ENCODE data around the gene ZNF474. TPM values are rescaled to one million over a fixed set of nuclear protein-coding genes. Genes with fewer than 3 reads are reported as not detected.

ZNF474 gene
- total and polyA plus RNA-seq, 7 experiments from 2014 or later, result 0.24 TPM; not detected in 4

GRCh38 chr5:122177161-122177560 lies 47.8 kb downstream of the ZNF474 start:
- Histone ChIP-seq H3K27ac (ENCODE audit: low read depth, low read length) (no peak overlapping the region), H3K4me1 (ENCODE audit: control insufficient read depth in 2 of 2, insufficient read depth in 2 of 2, low read length in 2 of 2) (no peaks in the 10 kb centered on the region), H3K4me3 (ENCODE audit: low read length) (no peak overlapping the region), H3K36me3 (ENCODE audit: control insufficient read depth in 2 of 3, insufficient read depth in 3 of 3, low read length in 3 of 3) (no peaks in the 10 kb centered on the region), H3K27me3 (ENCODE audit: control insufficient read depth in 2 of 2, insufficient read depth in 2 of 2, low read length in 2 of 2) (no peaks in the 10 kb centered on the region), H3K9me3 (ENCODE audit: control insufficient read depth in 2 of 3, low read length in 3 of 3) (no peaks in the 10 kb centered on the region)
- intact Hi-C loops (cut with micrococcal nuclease), result no loop called here
- no peak overlapping the region for H3K27ac Mint-ChIP-seq
- ChIA-PET POLR2A (no interaction called here), CTCF (no interaction called here)
- H3K9me3 Mint-ChIP-seq, result peaks cover 0 to 7% (median 0%) of the 10 kb centered on the region in 11 donors
- H3K4me3 Mint-ChIP-seq, result no peak overlapping the region
- peaks cover 0 to 5% (median 4%) of the 10 kb centered on the region in 5 donors for H3K27me3 Mint-ChIP-seq
- H3K4me1 Mint-ChIP-seq, result peaks cover 0 to 3% (median 0%) of the 10 kb centered on the region in 7 donors
- DNase-seq, result no peak
- H3K36me3 Mint-ChIP-seq, result no peaks in the 10 kb centered on the region
- no peak for ATAC-seq

GRCh38 chr5:122179701-122180100 lies 50.4 kb downstream of the ZNF474 start:
- Mint-ChIP-seq H3K4me1 (no peaks in the 10 kb centered on the region), H3K27me3 (peaks cover 2 to 10% (median 9%) of the 10 kb centered on the region in 5 donors), H3K27ac (no peak overlapping the region), H3K36me3 (no peaks in the 10 kb centered on the region), H3K9me3 (peaks cover 0 to 7% (median 0%) of the 10 kb centered on the region in 11 donors), H3K4me3 (no peak overlapping the region)
- ChIA-PET CTCF (no interaction called here), POLR2A (no interaction called here)
- intact Hi-C loops (cut with micrococcal nuclease), result no loop called here
- H3K4me3 ChIP-seq (ENCODE audit: low read length), result no peak overlapping the region
- no peak overlapping the region for H3K27ac ChIP-seq (ENCODE audit: low read depth, low read length)
- H3K9me3 ChIP-seq (ENCODE audit: control insufficient read depth in 2 of 3, low read length in 3 of 3), result no peaks in the 10 kb centered on the region
- no peak for DNase-seq
- no peak for ATAC-seq
- no peaks in the 10 kb centered on the region for H3K27me3 ChIP-seq (ENCODE audit: control insufficient read depth in 2 of 2, insufficient read depth in 2 of 2, low read length in 2 of 2)
- H3K4me1 ChIP-seq (ENCODE audit: control insufficient read depth in 2 of 2, insufficient read depth in 2 of 2, low read length in 2 of 2), result no peaks in the 10 kb centered on the region
- no peaks in the 10 kb centered on the region for H3K36me3 ChIP-seq (ENCODE audit: control insufficient read depth in 2 of 3, insufficient read depth in 3 of 3, low read length in 3 of 3)

DNA sequence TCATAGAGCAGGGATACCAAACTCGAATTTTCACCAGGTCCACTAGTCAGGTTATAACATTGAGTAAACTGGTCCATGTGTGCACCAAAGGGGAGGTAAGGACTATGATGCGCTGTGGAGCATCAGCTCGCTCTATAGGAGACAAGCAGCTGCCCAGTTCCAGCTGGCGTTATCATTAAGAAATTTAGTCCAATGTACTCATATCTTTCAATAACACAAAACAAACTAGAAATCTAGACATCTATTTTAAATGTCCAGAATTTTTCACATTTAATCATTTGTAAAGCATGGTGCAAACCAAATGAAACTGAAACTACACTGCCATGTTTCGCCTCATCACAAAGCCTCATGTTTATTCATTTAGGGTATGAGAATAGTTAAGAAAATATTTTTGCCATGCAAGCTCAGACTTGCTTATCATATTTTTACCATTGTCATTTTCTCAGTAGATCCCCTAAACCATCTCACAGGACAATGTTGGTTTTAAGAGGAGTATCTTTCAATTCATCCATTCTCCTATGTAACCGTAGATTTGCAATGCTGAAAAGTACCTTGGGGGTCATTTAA lies 50.9 kb downstream of the ZNF474 start:
- no peaks in the 10 kb centered on the region for H3K9me3 ChIP-seq (ENCODE audit: control insufficient read depth in 2 of 3, low read length in 3 of 3)
- no peaks in the 10 kb centered on the region for H3K36me3 ChIP-seq (ENCODE audit: control insufficient read depth in 2 of 3, insufficient read depth in 3 of 3, low read length in 3 of 3)
- H3K27me3 ChIP-seq (ENCODE audit: control insufficient read depth in 2 of 2, insufficient read depth in 2 of 2, low read length in 2 of 2), result no peaks in the 10 kb centered on the region
- no peaks in the 10 kb centered on the region for H3K4me1 ChIP-seq (ENCODE audit: control insufficient read depth in 2 of 2, insufficient read depth in 2 of 2, low read length in 2 of 2)
- intact Hi-C loops (cut with micrococcal nuclease), result no loop called here
- Mint-ChIP-seq H3K27me3 (peaks cover 2 to 14% (median 10%) of the 10 kb centered on the region in 5 donors), H3K4me1 (no peaks in the 10 kb centered on the region), H3K36me3 (no peaks in the 10 kb centered on the region), H3K9me3 (peaks cover 0 to 7% (median 0%) of the 10 kb centered on the region in 11 donors), H3K4me3 (no peak overlapping the region), H3K27ac (no peak overlapping the region)
- ATAC-seq (no peak), DNase-seq (no peak)
- no peak overlapping the region for H3K4me3 ChIP-seq (ENCODE audit: low read length)
- ChIA-PET POLR2A (no interaction called here), CTCF (no interaction called here)
- no peak overlapping the region for H3K27ac ChIP-seq (ENCODE audit: low read depth, low read length)

DNA sequence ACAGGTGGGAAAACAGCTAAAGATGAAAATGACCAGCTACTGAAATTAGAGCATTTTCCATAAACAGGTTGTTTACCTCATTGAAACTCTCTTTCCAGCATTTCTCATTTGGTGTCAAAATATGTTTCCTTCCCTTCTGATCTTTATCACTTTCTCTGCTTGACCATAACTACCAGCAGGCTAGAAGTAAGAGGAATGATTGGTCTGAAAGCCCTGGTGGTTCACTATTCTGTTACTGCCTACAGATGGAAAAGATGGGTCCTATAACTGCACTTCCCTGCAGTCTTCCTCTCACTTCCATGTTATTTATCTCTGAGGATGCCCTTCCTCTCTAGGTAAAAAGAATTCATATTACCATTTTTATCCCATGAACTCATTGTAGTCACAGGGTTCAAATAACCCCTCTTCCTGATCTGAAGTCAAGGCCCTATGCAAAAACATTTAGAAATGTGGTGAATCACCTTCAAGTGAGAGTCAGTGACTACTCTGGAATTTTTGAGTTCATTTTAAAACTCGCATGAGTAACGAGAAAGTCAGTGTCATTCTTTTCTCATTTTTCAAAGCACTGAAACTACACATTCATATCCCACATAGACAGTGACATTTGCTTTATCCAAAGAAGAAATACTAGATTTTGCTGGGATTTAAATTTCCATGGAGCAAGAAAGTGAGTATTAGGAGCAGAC lies 51.7 kb downstream of the ZNF474 start:
- intact Hi-C loops (cut with micrococcal nuclease), result no loop called here

DNA sequence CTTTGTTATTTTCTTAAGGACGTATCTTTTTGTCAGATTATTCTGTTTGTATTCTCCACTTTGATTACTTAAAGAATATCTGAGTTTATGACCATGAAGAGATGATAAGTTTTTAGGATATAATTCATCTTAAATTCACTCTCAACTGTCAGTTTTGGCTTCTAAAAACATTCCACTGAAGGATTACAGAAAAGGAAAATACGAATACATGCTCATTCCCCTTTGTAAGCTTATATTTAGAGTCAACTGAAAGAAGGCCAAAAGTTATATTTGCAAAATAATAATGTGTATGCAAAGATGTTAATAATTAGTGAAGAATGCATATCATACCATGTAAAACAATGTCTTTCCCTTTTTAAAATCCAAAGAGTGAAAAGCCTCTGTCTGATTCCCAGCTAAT lies 52.5 kb downstream of the ZNF474 start:
- ATAC-seq (no peak), DNase-seq (no peak)

More for the DNA sequence above, 51.7 kb downstream of the ZNF474 start:
- ATAC-seq, result no peak
- H3K27me3 ChIP-seq (ENCODE audit: control insufficient read depth in 2 of 2, insufficient read depth in 2 of 2, low read length in 2 of 2), result no peaks in the 10 kb centered on the region
- H3K4me1 ChIP-seq (ENCODE audit: control insufficient read depth in 2 of 2, insufficient read depth in 2 of 2, low read length in 2 of 2), result no peaks in the 10 kb centered on the region
- H3K27me3 Mint-ChIP-seq, result peaks cover 2 to 22% (median 10%) of the 10 kb centered on the region in 5 donors
- H3K4me3 Mint-ChIP-seq, result no peak overlapping the region
- H3K36me3 Mint-ChIP-seq, result no peaks in the 10 kb centered on the region
- H3K27ac ChIP-seq (ENCODE audit: low read depth, low read length), result no peak overlapping the region
- H3K4me3 ChIP-seq (ENCODE audit: low read length), result no peak overlapping the region
- no peaks in the 10 kb centered on the region for H3K4me1 Mint-ChIP-seq
- no peaks in the 10 kb centered on the region for H3K9me3 ChIP-seq (ENCODE audit: control insufficient read depth in 2 of 3, low read length in 3 of 3)
- POLR2A ChIA-PET, result no interaction called here
- CTCF ChIA-PET, result no interaction called here
- peaks cover 0 to 7% (median 0%) of the 10 kb centered on the region in 11 donors for H3K9me3 Mint-ChIP-seq
- H3K36me3 ChIP-seq (ENCODE audit: control insufficient read depth in 2 of 3, insufficient read depth in 3 of 3, low read length in 3 of 3), result no peaks in the 10 kb centered on the region
- no peak overlapping the region for H3K27ac Mint-ChIP-seq
- no peak for DNase-seq

GRCh38 chr5:122182491-122182921 lies 53.2 kb downstream of the ZNF474 start:
- no peaks in the 10 kb centered on the region for H3K4me1 ChIP-seq (ENCODE audit: control insufficient read depth in 2 of 2, insufficient read depth in 2 of 2, low read length in 2 of 2)
- Mint-ChIP-seq H3K27ac (no peak overlapping the region), H3K27me3 (peaks cover 2 to 28% (median 18%) of the 10 kb centered on the region in 5 donors), H3K4me3 (no peak overlapping the region), H3K4me1 (no peaks in the 10 kb centered on the region), H3K36me3 (no peaks in the 10 kb centered on the region), H3K9me3 (peaks cover 0 to 7% (median 0%) of the 10 kb centered on the region in 11 donors)
- H3K27ac ChIP-seq (ENCODE audit: low read depth, low read length), result no peak overlapping the region
- H3K4me3 ChIP-seq (ENCODE audit: low read length), result no peak overlapping the region
- ATAC-seq (no peak), DNase-seq (no peak)
- H3K27me3 ChIP-seq (ENCODE audit: control insufficient read depth in 2 of 2, insufficient read depth in 2 of 2, low read length in 2 of 2), result no peaks in the 10 kb centered on the region
- no peaks in the 10 kb centered on the region for H3K9me3 ChIP-seq (ENCODE audit: control insufficient read depth in 2 of 3, low read length in 3 of 3)
- no peaks in the 10 kb centered on the region for H3K36me3 ChIP-seq (ENCODE audit: control insufficient read depth in 2 of 3, insufficient read depth in 3 of 3, low read length in 3 of 3)
- intact Hi-C loops (cut with micrococcal nuclease), result no loop called here
- CTCF ChIA-PET, result no interaction called here
- POLR2A ChIA-PET, result no interaction called here

More for the DNA sequence above, 52.5 kb downstream of the ZNF474 start:
- Mint-ChIP-seq H3K4me3 (no peak overlapping the region), H3K9me3 (peaks cover 0 to 7% (median 0%) of the 10 kb centered on the region in 11 donors), H3K27ac (no peak overlapping the region), H3K36me3 (no peaks in the 10 kb centered on the region), H3K4me1 (no peaks in the 10 kb centered on the region), H3K27me3 (peaks cover 2 to 28% (median 14%) of the 10 kb centered on the region in 5 donors)
- Histone ChIP-seq H3K27ac (ENCODE audit: low read depth, low read length) (no peak overlapping the region), H3K4me3 (ENCODE audit: low read length) (no peak overlapping the region), H3K36me3 (ENCODE audit: control insufficient read depth in 2 of 3, insufficient read depth in 3 of 3, low read length in 3 of 3) (no peaks in the 10 kb centered on the region), H3K9me3 (ENCODE audit: control insufficient read depth in 2 of 3, low read length in 3 of 3) (no peaks in the 10 kb centered on the region), H3K27me3 (ENCODE audit: control insufficient read depth in 2 of 2, insufficient read depth in 2 of 2, low read length in 2 of 2) (no peaks in the 10 kb centered on the region), H3K4me1 (ENCODE audit: control insufficient read depth in 2 of 2, insufficient read depth in 2 of 2, low read length in 2 of 2) (no peaks in the 10 kb centered on the region)
- POLR2A ChIA-PET, result no interaction called here
- CTCF ChIA-PET, result no interaction called here
- intact Hi-C loops (cut with micrococcal nuclease), result no loop called here

All from naive thymus-derived CD4-positive, alpha-beta T cell (primary cell).